ENCODE measurements around the gene IRAK1.

The IRAK1 gene

GRCh38 chrX:154032653-154033052, 13.0 kb upstream of the IRAK1 start:
- Mint-ChIP-seq H3K4me1 (ENCODE audit: low read depth) (peaks cover 22% of the 10 kb centered on the region), H3K9me3 (no peaks in the 10 kb centered on the region), H3K4me3 (no peak overlapping the region), H3K27me3 (no peaks in the 10 kb centered on the region), H3K36me3 (ENCODE audit: low read depth) (peaks cover 88% of the 10 kb centered on the region), H3K27ac (no peak overlapping the region)
- intact Hi-C loops (cut with micrococcal nuclease), result no loop called here

GRCh38 chrX:154032160-154032559, 12.5 kb upstream of the IRAK1 start:
- Mint-ChIP-seq H3K27ac (no peak overlapping the region), H3K36me3 (ENCODE audit: low read depth) (peaks cover 93% of the 10 kb centered on the region), H3K9me3 (no peaks in the 10 kb centered on the region), H3K27me3 (no peaks in the 10 kb centered on the region), H3K4me3 (no peak overlapping the region), H3K4me1 (ENCODE audit: low read depth) (peaks cover 22% of the 10 kb centered on the region)
- intact Hi-C loops (cut with micrococcal nuclease), result no loop called here

GRCh38 chrX:154030715-154031305, 11.1 kb upstream of the IRAK1 start:
- Mint-ChIP-seq H3K27ac (no peak overlapping the region), H3K36me3 (ENCODE audit: low read depth) (peaks cover 92% of the 10 kb centered on the region), H3K4me3 (no peak overlapping the region), H3K4me1 (ENCODE audit: low read depth) (peaks cover 22% of the 10 kb centered on the region), H3K9me3 (no peaks in the 10 kb centered on the region), H3K27me3 (no peaks in the 10 kb centered on the region)
- intact Hi-C loops (cut with micrococcal nuclease), result no loop called here

- H3K27me3 Mint-ChIP-seq, result no peaks in the 10 kb centered on the region
- peaks cover 22% of the 10 kb centered on the region for H3K4me1 Mint-ChIP-seq (ENCODE audit: low read depth)
- no peak overlapping the region for H3K27ac Mint-ChIP-seq
- H3K36me3 Mint-ChIP-seq (ENCODE audit: low read depth), result peaks cover 86% of the 10 kb centered on the region
- H3K9me3 Mint-ChIP-seq, result no peaks in the 10 kb centered on the region
- intact Hi-C loops (cut with micrococcal nuclease), result no loop called here
- no peak overlapping the region for H3K4me3 Mint-ChIP-seq
These were observed 10.6 kb upstream of the IRAK1 start for GRCh38 chrX:154030266-154030665.

GRCh38 chrX:154029439-154029838, 9.7 kb upstream of the IRAK1 start:
- Mint-ChIP-seq H3K4me3 (no peak overlapping the region), H3K27ac (no peak overlapping the region)
- intact Hi-C loops (cut with micrococcal nuclease), result no loop called here

GRCh38 chrX:154028502-154029184, 8.9 kb upstream of the IRAK1 start:
- peaks cover 72% of the 10 kb centered on the region for H3K36me3 Mint-ChIP-seq (ENCODE audit: low read depth)
- H3K27me3 Mint-ChIP-seq, result no peaks in the 10 kb centered on the region
- intact Hi-C loops (cut with micrococcal nuclease), result no loop called here
- no peak overlapping the region for H3K27ac Mint-ChIP-seq
- peaks cover 22% of the 10 kb centered on the region for H3K4me1 Mint-ChIP-seq (ENCODE audit: low read depth)
- H3K9me3 Mint-ChIP-seq, result no peaks in the 10 kb centered on the region
- no peak overlapping the region for H3K4me3 Mint-ChIP-seq

More at GRCh38 chrX:154029439-154029838, 9.7 kb upstream of the IRAK1 start:
- H3K9me3 Mint-ChIP-seq, result no peaks in the 10 kb centered on the region
- H3K4me1 Mint-ChIP-seq (ENCODE audit: low read depth), result peaks cover 22% of the 10 kb centered on the region
- no peaks in the 10 kb centered on the region for H3K27me3 Mint-ChIP-seq
- H3K36me3 Mint-ChIP-seq (ENCODE audit: low read depth), result peaks cover 80% of the 10 kb centered on the region

GRCh38 chrX:154027986-154028385, 8.3 kb upstream of the IRAK1 start:
- Mint-ChIP-seq H3K9me3 (no peaks in the 10 kb centered on the region), H3K27ac (peak overlapping the region; percentile 47), H3K27me3 (no peaks in the 10 kb centered on the region), H3K4me3 (no peak overlapping the region), H3K36me3 (ENCODE audit: low read depth) (peaks cover 71% of the 10 kb centered on the region), H3K4me1 (ENCODE audit: low read depth) (peaks cover 28% of the 10 kb centered on the region)
- intact Hi-C loops (cut with micrococcal nuclease), result no loop called here

- Mint-ChIP-seq H3K36me3 (ENCODE audit: low read depth) (peaks cover 65% of the 10 kb centered on the region), H3K27me3 (no peaks in the 10 kb centered on the region), H3K27ac (no peak overlapping the region), H3K9me3 (no peaks in the 10 kb centered on the region), H3K4me1 (ENCODE audit: low read depth) (peaks cover 26% of the 10 kb centered on the region), H3K4me3 (no peak overlapping the region)
- intact Hi-C loops (cut with micrococcal nuclease), result no loop called here
These were observed 7.3 kb upstream of the IRAK1 start for GRCh38 chrX:154027022-154027402.

- no peak overlapping the region for H3K4me3 Mint-ChIP-seq
- H3K9me3 Mint-ChIP-seq, result no peaks in the 10 kb centered on the region
- H3K4me1 Mint-ChIP-seq (ENCODE audit: low read depth), result peaks cover 24% of the 10 kb centered on the region
- intact Hi-C loops (cut with micrococcal nuclease), result no loop called here
- H3K27ac Mint-ChIP-seq, result no peak overlapping the region
- no peaks in the 10 kb centered on the region for H3K27me3 Mint-ChIP-seq
- peaks cover 59% of the 10 kb centered on the region for H3K36me3 Mint-ChIP-seq (ENCODE audit: low read depth)
These were observed 6.7 kb upstream of the IRAK1 start for GRCh38 chrX:154026136-154027021.

- intact Hi-C loops (cut with micrococcal nuclease), result no loop called here
- Mint-ChIP-seq H3K4me3 (no peak overlapping the region), H3K27ac (no peak overlapping the region), H3K4me1 (ENCODE audit: low read depth) (peaks cover 34% of the 10 kb centered on the region), H3K27me3 (no peaks in the 10 kb centered on the region), H3K9me3 (no peaks in the 10 kb centered on the region), H3K36me3 (ENCODE audit: low read depth) (peaks cover 52% of the 10 kb centered on the region)
These were observed 5.5 kb upstream of the IRAK1 start for GRCh38 chrX:154025230-154025629.

- Mint-ChIP-seq H3K4me3 (no peak overlapping the region), H3K36me3 (ENCODE audit: low read depth) (peaks cover 45% of the 10 kb centered on the region), H3K27ac (no peak overlapping the region), H3K9me3 (no peaks in the 10 kb centered on the region), H3K27me3 (no peaks in the 10 kb centered on the region), H3K4me1 (ENCODE audit: low read depth) (peaks cover 29% of the 10 kb centered on the region)
- intact Hi-C loops (cut with micrococcal nuclease), result no loop called here
These were observed 4.6 kb upstream of the IRAK1 start for GRCh38 chrX:154024271-154024670.

- no peaks in the 10 kb centered on the region for H3K9me3 Mint-ChIP-seq
- intact Hi-C loops (cut with micrococcal nuclease), result no loop called here
- no peak overlapping the region for H3K4me3 Mint-ChIP-seq
- H3K4me1 Mint-ChIP-seq (ENCODE audit: low read depth), result peaks cover 29% of the 10 kb centered on the region
- H3K27ac Mint-ChIP-seq, result peak overlapping the region; percentile 56
- peaks cover 44% of the 10 kb centered on the region for H3K36me3 Mint-ChIP-seq (ENCODE audit: low read depth)
- no peaks in the 10 kb centered on the region for H3K27me3 Mint-ChIP-seq
These were observed 3.7 kb upstream of the IRAK1 start for GRCh38 chrX:154023276-154024000.

GRCh38 chrX:154022108-154022507, 2.4 kb upstream of the IRAK1 start:
- Mint-ChIP-seq H3K27me3 (no peaks in the 10 kb centered on the region), H3K4me1 (ENCODE audit: low read depth) (peaks cover 36% of the 10 kb centered on the region), H3K27ac (no peak overlapping the region), H3K4me3 (no peak overlapping the region), H3K9me3 (no peaks in the 10 kb centered on the region), H3K36me3 (ENCODE audit: low read depth) (peaks cover 44% of the 10 kb centered on the region)
- intact Hi-C loops (cut with micrococcal nuclease), result no loop called here

Measured in dendritic cell treated with granulocyte-macrophage colony-stimulating factor and Interleukin-4, amounts not matched to agents 40 ng/mL and 50 ng/mL, for 4 days (primary cell).